GM23338 (cell line): ENCODE measurements around the gene MYOC.

Source experiments
- TF ChIP-seq, protein P1 (sequence below), 2 experiments: fragments of 200-600 bp in 1 of 2; sonication (generic) in 1 of 2; conservative IDR thresholded peaks; 2 replicates each; pipeline versions ENCODE4 v1.5.1 to v1.6.1; 2016 to 2017; ENCODE audit warnings: antibody characterized with exemption in 2 of 2, low read depth in 2 of 2, mild to moderate bottlenecking in 2 of 2, moderate library complexity in 1 of 2
- TF ChIP-seq, protein P2 (sequence below): IDR thresholded peaks from one replicate; pipeline ENCODE4 v1.6.1; 2018; ENCODE audit warnings: antibody characterized with exemption; ENCODE audit not compliant: unreplicated experiment

GRCh38 chr1:171653796-171654195, 1.3 kb upstream of the MYOC start:
- TF ChIP-seq, protein P1, sequence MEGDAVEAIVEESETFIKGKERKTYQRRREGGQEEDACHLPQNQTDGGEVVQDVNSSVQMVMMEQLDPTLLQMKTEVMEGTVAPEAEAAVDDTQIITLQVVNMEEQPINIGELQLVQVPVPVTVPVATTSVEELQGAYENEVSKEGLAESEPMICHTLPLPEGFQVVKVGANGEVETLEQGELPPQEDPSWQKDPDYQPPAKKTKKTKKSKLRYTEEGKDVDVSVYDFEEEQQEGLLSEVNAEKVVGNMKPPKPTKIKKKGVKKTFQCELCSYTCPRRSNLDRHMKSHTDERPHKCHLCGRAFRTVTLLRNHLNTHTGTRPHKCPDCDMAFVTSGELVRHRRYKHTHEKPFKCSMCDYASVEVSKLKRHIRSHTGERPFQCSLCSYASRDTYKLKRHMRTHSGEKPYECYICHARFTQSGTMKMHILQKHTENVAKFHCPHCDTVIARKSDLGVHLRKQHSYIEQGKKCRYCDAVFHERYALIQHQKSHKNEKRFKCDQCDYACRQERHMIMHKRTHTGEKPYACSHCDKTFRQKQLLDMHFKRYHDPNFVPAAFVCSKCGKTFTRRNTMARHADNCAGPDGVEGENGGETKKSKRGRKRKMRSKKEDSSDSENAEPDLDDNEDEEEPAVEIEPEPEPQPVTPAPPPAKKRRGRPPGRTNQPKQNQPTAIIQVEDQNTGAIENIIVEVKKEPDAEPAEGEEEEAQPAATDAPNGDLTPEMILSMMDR (conservative IDR thresholded peaks at IDR 0.05; ENCODE audit: low read depth in 2 of 2), result no peak
- TF ChIP-seq, protein P2, sequence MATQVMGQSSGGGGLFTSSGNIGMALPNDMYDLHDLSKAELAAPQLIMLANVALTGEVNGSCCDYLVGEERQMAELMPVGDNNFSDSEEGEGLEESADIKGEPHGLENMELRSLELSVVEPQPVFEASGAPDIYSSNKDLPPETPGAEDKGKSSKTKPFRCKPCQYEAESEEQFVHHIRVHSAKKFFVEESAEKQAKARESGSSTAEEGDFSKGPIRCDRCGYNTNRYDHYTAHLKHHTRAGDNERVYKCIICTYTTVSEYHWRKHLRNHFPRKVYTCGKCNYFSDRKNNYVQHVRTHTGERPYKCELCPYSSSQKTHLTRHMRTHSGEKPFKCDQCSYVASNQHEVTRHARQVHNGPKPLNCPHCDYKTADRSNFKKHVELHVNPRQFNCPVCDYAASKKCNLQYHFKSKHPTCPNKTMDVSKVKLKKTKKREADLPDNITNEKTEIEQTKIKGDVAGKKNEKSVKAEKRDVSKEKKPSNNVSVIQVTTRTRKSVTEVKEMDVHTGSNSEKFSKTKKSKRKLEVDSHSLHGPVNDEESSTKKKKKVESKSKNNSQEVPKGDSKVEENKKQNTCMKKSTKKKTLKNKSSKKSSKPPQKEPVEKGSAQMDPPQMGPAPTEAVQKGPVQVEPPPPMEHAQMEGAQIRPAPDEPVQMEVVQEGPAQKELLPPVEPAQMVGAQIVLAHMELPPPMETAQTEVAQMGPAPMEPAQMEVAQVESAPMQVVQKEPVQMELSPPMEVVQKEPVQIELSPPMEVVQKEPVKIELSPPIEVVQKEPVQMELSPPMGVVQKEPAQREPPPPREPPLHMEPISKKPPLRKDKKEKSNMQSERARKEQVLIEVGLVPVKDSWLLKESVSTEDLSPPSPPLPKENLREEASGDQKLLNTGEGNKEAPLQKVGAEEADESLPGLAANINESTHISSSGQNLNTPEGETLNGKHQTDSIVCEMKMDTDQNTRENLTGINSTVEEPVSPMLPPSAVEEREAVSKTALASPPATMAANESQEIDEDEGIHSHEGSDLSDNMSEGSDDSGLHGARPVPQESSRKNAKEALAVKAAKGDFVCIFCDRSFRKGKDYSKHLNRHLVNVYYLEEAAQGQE, result no peak
